Erythroblast (primary cell): ENCODE measurements around the gene EEF1A1.

Source experiments
- GATA1 ChIP-seq: IDR thresholded peaks from 2 replicates; pipeline ENCODE4 v1.6.1; 2011; ENCODE audit warnings: low read depth, mild to moderate bottlenecking, control low read depth, low read length, moderate library complexity
- POLR2A ChIP-seq: IDR thresholded peaks from 2 replicates; pipeline ENCODE4 v1.6.1; 2011; ENCODE audit warnings: mild to moderate bottlenecking, low read length

GRCh38 chr6:73521351-73521985 lies 636 bp upstream of the EEF1A1 start:
- TF ChIP-seq POLR2A: no peak
- TF ChIP-seq GATA1: no peak
